PC-9 (cell line): ENCODE results near the gene LPCAT1. TPM values are rescaled to one million over a fixed set of nuclear protein-coding genes. Genes with fewer than 3 reads are reported as not detected.

Experiments
- BruUV-seq: library from RNA; stranded (reverse); fragments of 400-500 nt; replicated peaks from 2 replicates; lab custom pipeline; 2021; lab: Mats Ljungman, UMichigan
- CTCF ChIA-PET: fragments of 300-600 bp; sonication (Branson Sonifier 250); formaldehyde crosslinking; loops from one replicate; lab custom pipeline; 2022; ENCODE audit warnings: antibody characterized with exemption; lab: Charles Lee
- POLR2A ChIA-PET: fragments of 300-600 bp; sonication (Branson Sonifier 250); formaldehyde crosslinking; loops from one replicate; lab custom pipeline; 2022; ENCODE audit warnings: antibody characterized with exemption; ENCODE audit not compliant: unreplicated experiment; lab: Charles Lee
- DNase-seq, 2 experiments: peaks; one replicate each; pipeline versions ENCODE4 v3.0.0 to v3.0.0-alpha.2; 2015 to 2022; ENCODE audit warnings: mixed read lengths in 1 of 2
- H2AFZ ChIP-seq: fragments of 200-600 bp; sonication (generic); 2 replicates; pipeline ENCODE4 v1.8.1; 2017; ENCODE audit warnings: antibody characterized with exemption
- H3F3A ChIP-seq: fragments of 200-600 bp; sonication (generic); 2 replicates; pipeline ENCODE4 v1.8.1; 2017; ENCODE audit warnings: antibody characterized with exemption, mild to moderate bottlenecking, low read depth; ENCODE audit not compliant: insufficient read depth
- H3K27ac ChIP-seq: fragments of 200-600 bp; sonication (generic); 2 replicates; pipeline ENCODE4 v1.6.1; 2016; ENCODE audit warnings: mixed run types
- H3K27me3 ChIP-seq: fragments of 200-600 bp; sonication (generic); 2 replicates; pipeline ENCODE4 v1.6.1; 2016; ENCODE audit warnings: low read depth, mixed run types; ENCODE audit not compliant: insufficient read depth
- H3K36me3 ChIP-seq: fragments of 200-600 bp; sonication (generic); 2 replicates; pipeline ENCODE4 v1.6.1; 2016; ENCODE audit warnings: low read depth, mixed run types
- H3K4me1 ChIP-seq: fragments of 200-600 bp; sonication (generic); replicated peaks from 2 replicates; pipeline ENCODE4 v1.6.1; 2016; ENCODE audit warnings: mixed run types; ENCODE audit not compliant: insufficient read depth
- H3K4me2 ChIP-seq: fragments of 200-600 bp; sonication (generic); 2 replicates; pipeline ENCODE4 v1.6.1; 2017; ENCODE audit warnings: mixed run types
- H3K4me3 ChIP-seq: fragments of 200-600 bp; sonication (generic); 2 replicates; pipeline ENCODE4 v1.6.1; 2016; ENCODE audit warnings: mixed run types
- H3K79me2 ChIP-seq: fragments of 200-600 bp; sonication (generic); 2 replicates; pipeline ENCODE4 v1.6.1; 2017; ENCODE audit warnings: low read depth, mixed run types
- H3K9me2 ChIP-seq: fragments of 200-600 bp; sonication (generic); 2 replicates; pipeline ENCODE4 v1.8.1; 2017; ENCODE audit warnings: mild to moderate bottlenecking; ENCODE audit not compliant: insufficient read depth
- H3K9me3 ChIP-seq: fragments of 200-600 bp; sonication (generic); 2 replicates; pipeline ENCODE4 v1.8.1; 2016; ENCODE audit warnings: low read depth; ENCODE audit not compliant: insufficient read depth
- H4K20me1 ChIP-seq: fragments of 200-600 bp; sonication (generic); 2 replicates; pipeline ENCODE4 v1.8.1; 2017; ENCODE audit not compliant: insufficient read depth
- CTCF ChIP-seq: fragments of 200-600 bp; sonication (generic); conservative IDR thresholded peaks from 2 replicates; pipeline ENCODE4 v1.6.1; 2017; ENCODE audit warnings: mixed run types, antibody characterized with exemption, mild to moderate bottlenecking, moderate library complexity
- EZH2 ChIP-seq: fragments of 200-600 bp; sonication (generic); IDR thresholded peaks from 2 replicates; pipeline ENCODE4 v1.8.0; 2017; ENCODE audit warnings: antibody characterized with exemption, low read depth
- intact Hi-C: fragments of 100-400 bp; cut with micrococcal nuclease; formaldehyde crosslinking; loops from one replicate; pipeline ENCODE4 v1.10.0; 2022; ENCODE audit not compliant: unreplicated experiment
- total RNA-seq: library from RNA; stranded (reverse); gene quantifications from 2 replicates; pipeline ENCODE4 v1.2.3, GENCODE V29; 2021

LPCAT1 gene
- total RNA-seq, 1 experiment from 2014 or later, result 96.1 TPM

GRCh38 chr5:1536871-1537602 is 13.3 kb upstream of the LPCAT1 start:
- no TSS peak for BruUV-seq
- intact Hi-C loops, result no loop called here
- no peak overlapping the region for H2AFZ ChIP-seq

GRCh38 chr5:1536322-1536845 is 12.6 kb upstream of the LPCAT1 start:
- Histone ChIP-seq H3K36me3 (no peaks in the 10 kb centered on the region), H3K27ac (no peak overlapping the region), H3K79me2 (no peaks in the 10 kb centered on the region), H2AFZ (no peak overlapping the region), H3K9me3 (no peaks in the 10 kb centered on the region), H3K9me2 (no peaks in the 10 kb centered on the region), H3K4me2 (peak overlapping the region; percentile 44), H3K4me3 (no peak overlapping the region), H3K4me1 (no peaks in the 10 kb centered on the region), H3F3A (peaks cover 9% of the 10 kb centered on the region), H4K20me1 (no peaks in the 10 kb centered on the region), H3K27me3 (no peaks in the 10 kb centered on the region)
- no peak for TF ChIP-seq EZH2
- TF ChIP-seq CTCF, result no peak
- no TSS peak for BruUV-seq
- POLR2A ChIA-PET, result interaction anchor here (0.7 kb wide), 1 partner anchor 20 kb away, joined by 3 read pairs; no protein-coding TSS in a partner anchor
- CTCF ChIA-PET, result no interaction called here
- intact Hi-C loops, result no loop called here
- DNase-seq, result no peak

More at GRCh38 chr5:1536871-1537602, 13.3 kb upstream of the LPCAT1 start:
- Histone ChIP-seq H3K36me3 (no peaks in the 10 kb centered on the region), H3F3A (peaks cover 15% of the 10 kb centered on the region), H3K9me3 (no peaks in the 10 kb centered on the region), H3K9me2 (no peaks in the 10 kb centered on the region), H3K27me3 (no peaks in the 10 kb centered on the region), H3K27ac (no peak overlapping the region), H3K4me1 (no peaks in the 10 kb centered on the region), H4K20me1 (no peaks in the 10 kb centered on the region), H3K4me2 (peak overlapping the region; percentile 44), H3K79me2 (no peaks in the 10 kb centered on the region), H3K4me3 (no peak overlapping the region)
- DNase-seq, result no peak
- POLR2A ChIA-PET, result interaction anchor here (0.7 kb wide), 1 partner anchor 20 kb away, joined by 3 read pairs; no protein-coding TSS in a partner anchor
- no peak for TF ChIP-seq CTCF
- CTCF ChIA-PET, result no interaction called here

- Histone ChIP-seq H4K20me1 (no peaks in the 10 kb centered on the region), H3K9me3 (no peaks in the 10 kb centered on the region), H3K4me1 (no peaks in the 10 kb centered on the region), H3K79me2 (no peaks in the 10 kb centered on the region), H3K27me3 (no peaks in the 10 kb centered on the region), H3F3A (peaks cover 9% of the 10 kb centered on the region), H3K4me2 (no peak overlapping the region), H3K36me3 (no peaks in the 10 kb centered on the region), H3K4me3 (no peak overlapping the region), H3K9me2 (no peaks in the 10 kb centered on the region), H3K27ac (no peak overlapping the region), H2AFZ (no peak overlapping the region)
- CTCF ChIA-PET, result no interaction called here
- no peak for DNase-seq
- intact Hi-C loops, result no loop called here
- no TSS peak for BruUV-seq
- POLR2A ChIA-PET, result no interaction called here
- no peak for TF ChIP-seq CTCF
- TF ChIP-seq EZH2, result no peak
Measured at GRCh38 chr5:1535646-1536045, 11.9 kb upstream of the LPCAT1 start.
